H9 (cell line): ENCODE measurements around the gene CLMN. TPM values are rescaled to one million over a fixed set of nuclear protein-coding genes. Genes with fewer than 3 reads are reported as not detected.

Experiments used
- DNase-seq: peaks from one replicate; pipeline ENCODE4 v3.0.0-alpha.2; 2017
- H2AFZ ChIP-seq: one replicate; pipeline ENCODE4 v1.6.1; 2013; ENCODE audit warnings: mild to moderate bottlenecking, low read length, control low read depth, moderate library complexity
- H2AK5ac ChIP-seq: 2 replicates; pipeline ENCODE4 v1.6.1; 2013; ENCODE audit warnings: low read length, control low read depth, mixed read lengths; ENCODE audit not compliant: insufficient read length
- H2BK120ac ChIP-seq: one replicate; pipeline ENCODE4 v1.6.1; 2013; ENCODE audit warnings: low read depth, mild to moderate bottlenecking, low read length, control low read depth, inconsistent platforms; ENCODE audit not compliant: poor library complexity, severe bottlenecking
- H2BK12ac ChIP-seq: 2 replicates; pipeline ENCODE4 v1.6.1; 2013; ENCODE audit warnings: low read length, control low read depth, mixed read lengths, low read depth; ENCODE audit not compliant: insufficient read length
- H2BK15ac ChIP-seq: 2 replicates; pipeline ENCODE4 v1.6.1; 2013; ENCODE audit warnings: low read depth, low read length, control low read depth
- H2BK20ac ChIP-seq: one replicate; pipeline ENCODE4 v1.6.1; 2013; ENCODE audit warnings: low read depth, mild to moderate bottlenecking, low read length, control low read depth, inconsistent platforms; ENCODE audit not compliant: poor library complexity, severe bottlenecking
- H2BK5ac ChIP-seq: 2 replicates; pipeline ENCODE4 v1.6.1; 2013; ENCODE audit warnings: low read length, control low read depth, mixed read lengths; ENCODE audit not compliant: insufficient read length
- H3K14ac ChIP-seq: 2 replicates; pipeline ENCODE4 v1.6.1; 2013; ENCODE audit warnings: low read length, control low read depth; ENCODE audit not compliant: insufficient read depth
- H3K18ac ChIP-seq: 2 replicates; pipeline ENCODE4 v1.6.1; 2013; ENCODE audit warnings: low read depth, mild to moderate bottlenecking, mixed read lengths, low read length, control low read depth; ENCODE audit not compliant: insufficient read length
- H3K23ac ChIP-seq: 2 replicates; pipeline ENCODE4 v1.6.1; 2013; ENCODE audit warnings: low read length, control low read depth, mixed read lengths, low read depth; ENCODE audit not compliant: insufficient read length
- H3K23me2 ChIP-seq: 2 replicates; pipeline ENCODE4 v1.6.1; 2013; ENCODE audit warnings: low read depth, mild to moderate bottlenecking, mixed read lengths, low read length, control low read depth; ENCODE audit not compliant: insufficient read length, poor library complexity, severe bottlenecking
- H3K27ac ChIP-seq: 2 replicates; pipeline ENCODE4 v1.5.1; 2013; ENCODE audit warnings: low read length, control low read depth, mixed read lengths, low read depth; ENCODE audit not compliant: insufficient read length
- H3K27me3 ChIP-seq: 2 replicates; pipeline ENCODE4 v1.6.1; 2013; ENCODE audit warnings: low read length, control low read depth, inconsistent platforms; ENCODE audit not compliant: insufficient read depth
- H3K4ac ChIP-seq: 2 replicates; pipeline ENCODE4 v1.6.1; 2013; ENCODE audit warnings: low read depth, mild to moderate bottlenecking, control low read depth, inconsistent platforms, low read length, moderate library complexity
- H3K4me1 ChIP-seq: 2 replicates; pipeline ENCODE4 v1.6.1; 2013; ENCODE audit warnings: low read length, control low read depth, inconsistent platforms; ENCODE audit not compliant: insufficient read depth
- H3K4me2 ChIP-seq: 2 replicates; pipeline ENCODE4 v1.6.1; 2013; ENCODE audit warnings: low read length, control low read depth, mixed read lengths; ENCODE audit not compliant: insufficient read length, insufficient read depth
- H3K56ac ChIP-seq: 2 replicates; pipeline ENCODE4 v1.6.1; 2013; ENCODE audit warnings: low read depth, mild to moderate bottlenecking, mixed read lengths, low read length, control low read depth; ENCODE audit not compliant: insufficient read length
- H3K79me1 ChIP-seq: 2 replicates; pipeline ENCODE4 v1.6.1; 2013; ENCODE audit warnings: low read depth, mild to moderate bottlenecking, moderate library complexity, low read length, control low read depth, inconsistent platforms; ENCODE audit not compliant: insufficient read depth, poor library complexity, severe bottlenecking
- H3K79me2 ChIP-seq: 2 replicates; pipeline ENCODE4 v1.6.1; 2013; ENCODE audit warnings: low read length, control low read depth, inconsistent platforms; ENCODE audit not compliant: insufficient read depth
- H3K9ac ChIP-seq: 2 replicates; pipeline ENCODE4 v1.6.1; 2013; ENCODE audit warnings: low read length, control low read depth, mixed read lengths; ENCODE audit not compliant: insufficient read length; ENCODE audit errors: extremely low read depth
- H3K9me3 ChIP-seq: one replicate; pipeline ENCODE4 v1.6.1; 2013; ENCODE audit warnings: low read depth, low read length, inconsistent platforms; ENCODE audit not compliant: control insufficient read depth
- H3T11ph ChIP-seq: one replicate; pipeline ENCODE4 v1.6.1; 2013; ENCODE audit warnings: mild to moderate bottlenecking, low read length, control low read depth, inconsistent platforms
- H4K20me1 ChIP-seq: one replicate; pipeline ENCODE4 v1.6.1; 2013; ENCODE audit not compliant: control insufficient read depth, insufficient read length, insufficient read depth
- H4K5ac ChIP-seq: 2 replicates; pipeline ENCODE4 v1.6.1; 2013; ENCODE audit warnings: low read depth, mild to moderate bottlenecking, mixed read lengths, low read length, control low read depth; ENCODE audit not compliant: insufficient read length
- H4K8ac ChIP-seq: replicated peaks from 2 replicates; pipeline ENCODE4 v1.6.1; 2013; ENCODE audit warnings: low read length, control low read depth, mixed read lengths, low read depth; ENCODE audit not compliant: insufficient read length
- H4K91ac ChIP-seq: 2 replicates; pipeline ENCODE4 v1.6.1; 2013; ENCODE audit warnings: low read depth, mild to moderate bottlenecking, moderate library complexity, mixed read lengths, low read length, control low read depth; ENCODE audit not compliant: insufficient read length
- H3K27ac Mint-ChIP-seq, 3 experiments: 2 replicates in 2 of 3; 3 replicates in 1 of 3; pipeline ENCODE4 v1.8.0; 2020 to 2021; ENCODE audit warnings: mixed read lengths in 3 of 3, mild to moderate bottlenecking in 1 of 3, moderate library complexity in 1 of 3
- H3K27me3 Mint-ChIP-seq: 2 replicates; pipeline ENCODE4 v1.8.0; 2021; ENCODE audit warnings: low read depth, mild to moderate bottlenecking, moderate library complexity, mixed read lengths
- H3K36me3 Mint-ChIP-seq, 3 experiments: 2 replicates in 2 of 3; 3 replicates in 1 of 3; pipeline ENCODE4 v1.8.0; 2020 to 2021; ENCODE audit warnings: low read depth in 3 of 3, mixed read lengths in 3 of 3; ENCODE audit not compliant: insufficient read depth in 1 of 3
- H3K4me1 Mint-ChIP-seq, 2 experiments: 2 replicates each; pipeline ENCODE4 v1.8.0; 2020; ENCODE audit warnings: mixed read lengths in 2 of 2
- H3K4me3 Mint-ChIP-seq, 2 experiments: 2 replicates in 1 of 2; 3 replicates in 1 of 2; pipeline ENCODE4 v1.8.0; 2020 to 2021; ENCODE audit warnings: mild to moderate bottlenecking in 2 of 2, mixed read lengths in 2 of 2, moderate library complexity in 1 of 2
- H3K9me3 Mint-ChIP-seq, 2 experiments: 2 replicates in 1 of 2; 3 replicates in 1 of 2; pipeline ENCODE4 v1.8.0; 2020; ENCODE audit warnings: mild to moderate bottlenecking in 2 of 2, mixed read lengths in 2 of 2, moderate library complexity in 1 of 2
- CTCF ChIP-seq: fragments of 200-600 bp; sonication (generic); conservative IDR thresholded peaks from 3 replicates; pipeline ENCODE4 v1.8.0; 2021; ENCODE audit warnings: antibody characterized with exemption, mild to moderate bottlenecking
- WGBS: extraction: QIAGEN DNeasy Blood & Tissue Kit; methylation state at CpG from one replicate; pipeline ENCODE4 v1.1.7; 2013; ENCODE audit warnings: missing lambda C conversion rate, low lambda C conversion rate, mixed read lengths; ENCODE audit not compliant: insufficient read length; ENCODE audit errors: extremely low coverage; 5-methylcytosine and 5-hydroxymethylcytosine counted together
- total RNA-seq: library from RNA; stranded (reverse); gene quantifications from 2 replicates; pipeline ENCODE4 v1.2.1, GENCODE V29; 2021

Gene CLMN
- total RNA-seq, 1 experiment from 2014 or later: 7.6 TPM

DNA sequence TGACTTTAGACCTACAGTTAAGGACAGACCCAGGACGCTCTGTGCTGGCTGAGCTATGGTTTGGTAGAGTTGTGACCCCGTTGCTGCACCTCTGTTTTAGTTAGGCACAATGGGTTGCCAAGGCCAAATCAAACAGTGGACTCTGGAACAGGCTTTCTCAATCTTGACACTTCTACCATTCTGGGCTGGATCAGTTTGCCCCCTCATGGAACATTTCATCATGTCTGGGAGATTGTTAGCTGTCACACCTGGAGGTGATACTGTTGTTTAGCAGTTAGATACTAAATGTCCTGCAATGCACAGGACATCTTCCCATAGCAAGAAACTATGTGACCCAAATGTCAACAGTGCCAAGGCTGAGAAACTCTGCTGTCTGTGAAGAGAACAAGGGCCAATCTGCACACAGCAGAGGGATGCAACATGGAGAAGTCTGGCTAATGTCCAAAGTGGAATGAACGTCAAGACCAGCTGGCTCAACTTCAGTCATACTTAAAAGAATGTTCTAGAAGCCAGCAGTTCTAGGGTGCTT, 96.8 kb downstream of the CLMN start:
- Histone ChIP-seq H2BK120ac (no peak overlapping the region), H3K14ac (no peak overlapping the region), H3K9ac (no peak overlapping the region), H3K56ac (no peak overlapping the region), H3K27me3 (no peaks in the 10 kb centered on the region), H2BK20ac (no peak overlapping the region), H3K9me3 (no peaks in the 10 kb centered on the region), H3K27ac (no peak overlapping the region), H2BK12ac (no peak overlapping the region), H2BK5ac (no peak overlapping the region), H3K18ac (no peak overlapping the region), H3K23me2 (no peaks in the 10 kb centered on the region), H4K8ac (no peak overlapping the region), H3K4me1 (peaks cover 10% of the 10 kb centered on the region), H2BK15ac (no peak overlapping the region), H3K79me2 (no peaks in the 10 kb centered on the region), H2AK5ac (no peak overlapping the region), H3T11ph (no peak overlapping the region), H3K79me1 (no peaks in the 10 kb centered on the region), H2AFZ (no peak overlapping the region), H3K23ac (no peak overlapping the region), H4K20me1 (peaks cover 2% of the 10 kb centered on the region), H4K5ac (no peak overlapping the region), H3K4ac (no peak overlapping the region), H3K4me2 (no peak overlapping the region), H4K91ac (no peak overlapping the region)
- H3K4me3 Mint-ChIP-seq: no peak overlapping the region
- no peaks in the 10 kb centered on the region for H3K9me3 Mint-ChIP-seq
- no peaks in the 10 kb centered on the region; a peak in 1 of 7 replicates for H3K36me3 Mint-ChIP-seq
- no CpG with 5 or more reads among the region's 3 CpGs for WGBS
- DNase-seq: no peak
- peaks cover 38% of the 10 kb centered on the region for H3K27me3 Mint-ChIP-seq
- H3K4me1 Mint-ChIP-seq: peaks cover 49 to 52% of the 10 kb centered on the region in 2 experiments
- no peak overlapping the region for H3K27ac Mint-ChIP-seq
- TF ChIP-seq CTCF: no peak
